IMR-90 (cell line): ENCODE data around the gene CENPX. TPM values are rescaled to one million over a fixed set of nuclear protein-coding genes. Genes with fewer than 3 reads are reported as not detected.

Experiments
- ATAC-seq: fragments of 200-7000 bp; cut with Tn5 transposase; 2 replicates; pipeline ENCODE4 v1.9.1; 2020; ENCODE audit warnings: low read depth, mild to moderate bottlenecking, moderate library complexity
- BruUV-seq: library from RNA; stranded (reverse); fragments of 400-500 nt; replicated peaks from 2 replicates; lab custom pipeline; 2021; lab: Mats Ljungman, UMichigan
- CTCF ChIA-PET: fragments of 300-600 bp; formaldehyde crosslinking; extraction: SDS; loops from one replicate; lab custom pipeline; 2021; ENCODE audit warnings: antibody characterized with exemption; lab: Yijun Ruan, JAX
- POLR2A ChIA-PET: fragments of 300-600 bp; sonication (Branson Sonifier 250); formaldehyde crosslinking; loops from one replicate; lab custom pipeline; 2022; ENCODE audit warnings: antibody characterized with exemption; ENCODE audit not compliant: unreplicated experiment; lab: Charles Lee
- DNase-seq: peaks from one replicate; pipeline ENCODE4 v3.0.0; 2013
- H2AFZ ChIP-seq: replicated peaks from 2 replicates; pipeline ENCODE3; 2013; ENCODE audit warnings: low read length, mild to moderate bottlenecking; ENCODE audit not compliant: poor library complexity
- H2AK5ac ChIP-seq: 2 replicates; pipeline ENCODE4 v1.6.1; 2013; ENCODE audit warnings: low read depth, low read length, inconsistent platforms
- H2AK9ac ChIP-seq: replicated peaks from 2 replicates; pipeline ENCODE3; 2013; ENCODE audit warnings: mild to moderate bottlenecking, low read depth, low read length, moderate library complexity; ENCODE audit not compliant: poor library complexity
- H2BK120ac ChIP-seq: 2 replicates; pipeline ENCODE4 v1.6.1; 2013; ENCODE audit warnings: low read depth, low read length, inconsistent platforms
- H2BK15ac ChIP-seq: 3 replicates; pipeline ENCODE4 v1.6.1; 2013; ENCODE audit warnings: low read depth, low read length, inconsistent platforms
- H2BK20ac ChIP-seq: 2 replicates; pipeline ENCODE4 v1.6.1; 2013; ENCODE audit warnings: low read depth, mild to moderate bottlenecking, inconsistent platforms, low read length, moderate library complexity
- H2BK5ac ChIP-seq: 2 replicates; pipeline ENCODE4 v1.6.1; 2013; ENCODE audit warnings: mild to moderate bottlenecking, low read depth, low read length, inconsistent platforms; ENCODE audit not compliant: poor library complexity, severe bottlenecking
- H3K14ac ChIP-seq: replicated peaks from 2 replicates; pipeline ENCODE4 v1.6.1; 2013; ENCODE audit warnings: low read depth, low read length, inconsistent platforms
- H3K18ac ChIP-seq: 2 replicates; pipeline ENCODE4 v1.6.1; 2013; ENCODE audit warnings: low read depth, low read length, control low read depth
- H3K23ac ChIP-seq: 2 replicates; pipeline ENCODE4 v1.6.1; 2013; ENCODE audit warnings: low read depth, low read length, inconsistent platforms
- H3K27ac ChIP-seq: 2 replicates; pipeline ENCODE4 v1.5.1; 2013; ENCODE audit warnings: mild to moderate bottlenecking, control low read depth, low read length; ENCODE audit not compliant: insufficient read depth
- H3K27me3 ChIP-seq: 2 replicates; pipeline ENCODE4 v1.6.1; 2013; ENCODE audit warnings: low read length; ENCODE audit not compliant: control insufficient read depth, insufficient read depth
- H3K36me3 ChIP-seq: 2 replicates; pipeline ENCODE4 v1.6.1; 2013; ENCODE audit warnings: low read length, mixed read lengths; ENCODE audit not compliant: control insufficient read depth, insufficient read depth
- H3K4ac ChIP-seq: 2 replicates; pipeline ENCODE4 v1.6.1; 2013; ENCODE audit warnings: low read depth, low read length, inconsistent platforms
- H3K4me1 ChIP-seq: 2 replicates; pipeline ENCODE4 v1.6.1; 2013; ENCODE audit warnings: low read length, mixed read lengths; ENCODE audit not compliant: control insufficient read depth, insufficient read depth
- H3K4me2 ChIP-seq: 2 replicates; pipeline ENCODE4 v1.6.1; 2013; ENCODE audit warnings: low read depth, mild to moderate bottlenecking, control low read depth, low read length, moderate library complexity
- H3K4me3 ChIP-seq: 2 replicates; pipeline ENCODE4 v1.5.1; 2013; ENCODE audit warnings: low read depth, mild to moderate bottlenecking, control low read depth, low read length, moderate library complexity; ENCODE audit not compliant: insufficient read depth
- H3K56ac ChIP-seq: 2 replicates; pipeline ENCODE4 v1.6.1; 2013; ENCODE audit warnings: low read length, inconsistent platforms; ENCODE audit not compliant: insufficient read depth; ENCODE audit errors: extremely low read depth
- H3K79me1 ChIP-seq, 2 experiments: 2 replicates each; pipeline ENCODE4 v1.6.1; 2013; ENCODE audit warnings: low read length in 2 of 2, inconsistent platforms in 1 of 2, low read depth in 1 of 2
- H3K9ac ChIP-seq: 2 replicates; pipeline ENCODE4 v1.6.1; 2013; ENCODE audit warnings: low read depth, low read length, control low read depth
- H3K9me1 ChIP-seq: 2 replicates; pipeline ENCODE4 v1.6.1; 2013; ENCODE audit warnings: low read length, inconsistent platforms; ENCODE audit not compliant: insufficient read depth
- H3K9me3 ChIP-seq: 2 replicates; pipeline ENCODE4 v1.6.1; 2013; ENCODE audit warnings: low read length; ENCODE audit not compliant: control insufficient read depth, insufficient read depth
- H4K20me1 ChIP-seq: 2 replicates; pipeline ENCODE4 v1.6.1; 2013; ENCODE audit warnings: low read length, inconsistent platforms; ENCODE audit not compliant: insufficient read depth
- H4K5ac ChIP-seq: 2 replicates; pipeline ENCODE4 v1.6.1; 2013; ENCODE audit warnings: mild to moderate bottlenecking, low read depth, low read length, control low read depth
- H4K8ac ChIP-seq, 2 experiments: 2 replicates each; pipeline ENCODE4 v1.6.1; 2013; ENCODE audit warnings: low read depth in 2 of 2, low read length in 2 of 2, control low read depth in 1 of 2, inconsistent platforms in 1 of 2
- H4K91ac ChIP-seq: 2 replicates; pipeline ENCODE4 v1.6.1; 2013; ENCODE audit warnings: low read depth, low read length, inconsistent platforms; ENCODE audit not compliant: insufficient read depth
- CEBPB ChIP-seq: IDR thresholded peaks from 2 replicates; pipeline ENCODE4 v1.6.1; 2012; ENCODE audit warnings: low read depth, low read length, improper control_type of control experiment
- CHD1 ChIP-seq: IDR thresholded peaks from 2 replicates; pipeline ENCODE4 v1.6.1; 2012; ENCODE audit warnings: low read depth, low read length, improper control_type of control experiment
- FOS ChIP-seq: fragments of 150-350 bp; IDR thresholded peaks from 2 replicates; pipeline ENCODE4 v1.6.1; 2016; ENCODE audit warnings: low read depth, low read length
- MAFK ChIP-seq: IDR thresholded peaks from 2 replicates; pipeline ENCODE4 v1.6.1; 2012; ENCODE audit warnings: low read depth, low read length, improper control_type of control experiment
- NFE2L2 ChIP-seq: fragments of 150-350 bp; IDR thresholded peaks from 2 replicates; pipeline ENCODE4 v1.6.1; 2016; ENCODE audit warnings: low read depth, mild to moderate bottlenecking, low read length
- RFX5 ChIP-seq: IDR thresholded peaks from 2 replicates; pipeline ENCODE4 v1.8.0; 2012; ENCODE audit warnings: low read depth, mild to moderate bottlenecking, low read length, moderate library complexity
- SMC3 ChIP-seq: fragments of 150-350 bp; IDR thresholded peaks from 2 replicates; pipeline ENCODE4 v1.6.1; 2016; ENCODE audit warnings: low read depth, mild to moderate bottlenecking, antibody characterized with exemption, low read length, moderate library complexity
- WGBS, 2 experiments: methylation state at CpG; one replicate each; pipeline versions ENCODE4 v1.1.5 to v1.1.7; 2013; ENCODE audit warnings: missing lambda C conversion rate in 2 of 2; ENCODE audit not compliant: insufficient read length in 1 of 2; ENCODE audit errors: extremely low coverage in 2 of 2; 5-methylcytosine and 5-hydroxymethylcytosine counted together
- dilution Hi-C: fragments of 300-500 bp; cut with HindIII; formaldehyde crosslinking; loops from one replicate; pipeline ENCODE4 v1.14.3; 2018; ENCODE audit warnings: low sequenced_read_pairs; ENCODE audit not compliant: unreplicated experiment
- in situ Hi-C: fragments of 300-500 bp; cut with MboI; formaldehyde crosslinking; loops from 3 replicates; pipeline ENCODE4 v1.14.3; 2019; ENCODE audit warnings: low sequenced_read_pairs, inconsistent platforms, mixed read lengths
- intact Hi-C: fragments of 100-400 bp; cut with micrococcal nuclease; formaldehyde crosslinking; loops from 2 replicates; pipeline ENCODE4 v1.10.0; 2022
- polyA plus RNA-seq, 3 experiments: library from polyadenylated mRNA; depleted of rRNA; stranded (reverse); fragments of >200 nt; gene quantifications; 2 replicates each; pipeline ENCODE4 v1.2.3, GENCODE V29; 2012; ENCODE audit warnings: low replicate concordance in 1 of 3
- total RNA-seq: library from RNA; depleted of rRNA; stranded (reverse); fragments of >200 nt; gene quantifications from 2 replicates; pipeline ENCODE4 v1.2.3, GENCODE V29; 2012
- TF ChIP-seq, protein P1 (sequence below): fragments of 150-350 bp; IDR thresholded peaks from 2 replicates; pipeline ENCODE4 v1.6.1; 2017; ENCODE audit warnings: mild to moderate bottlenecking, antibody characterized with exemption, low read length, low read depth
- TF ChIP-seq, protein P2 (sequence below): conservative IDR thresholded peaks from 2 replicates; pipeline ENCODE4 v1.5.1; 2012; ENCODE audit warnings: mild to moderate bottlenecking, low read depth, low read length, improper control_type of control experiment

CENPX gene
- total and polyA plus RNA-seq, 2 of the 4 experiments (the other 2 are of a cell fraction) = 44.8 to 86.8 TPM

DNA sequence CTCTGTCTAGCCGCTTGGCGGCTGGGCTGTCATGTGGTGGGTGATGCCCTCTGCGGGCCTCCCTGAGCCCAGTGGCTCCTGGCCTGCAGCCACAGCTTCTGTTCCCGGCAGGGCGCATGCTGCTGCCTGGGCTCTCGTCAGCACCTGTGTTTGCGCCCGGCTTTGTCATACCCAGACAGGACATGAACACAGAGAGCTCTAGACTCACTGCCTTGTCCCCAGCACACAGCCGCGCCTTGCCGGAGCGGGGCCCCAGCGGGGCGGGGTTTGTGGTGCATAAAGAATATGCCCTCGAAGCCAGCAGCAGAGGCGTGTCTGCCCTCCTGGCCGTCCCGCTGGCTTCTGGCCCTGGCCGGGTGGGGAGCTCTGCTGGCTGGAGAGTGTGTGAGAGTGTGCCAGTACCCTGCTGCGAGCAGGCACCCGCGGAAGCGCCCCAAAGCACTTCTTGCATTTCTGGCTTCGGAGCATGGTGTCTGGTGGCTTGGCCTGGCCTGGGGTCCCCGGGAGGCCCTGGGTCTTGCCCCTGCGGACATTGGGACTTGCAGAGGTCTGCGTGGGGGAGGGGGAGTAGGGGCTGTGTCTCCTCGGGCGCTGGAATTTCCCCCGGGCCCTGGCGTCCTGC is 30.9 kb downstream of the CENPX start:
- Histone ChIP-seq H4K20me1 (peaks cover 6% of the 10 kb centered on the region), H2BK120ac (no peak overlapping the region), H2BK15ac (no peak overlapping the region), H3K27me3 (no peaks in the 10 kb centered on the region), H3K23ac (no peak overlapping the region), H3K4me3 (no peak overlapping the region), H3K79me1 (peaks cover 9 to 27% of the 10 kb centered on the region in 2 experiments; a peak in 3 of 4 replicates), H2AFZ (peak overlapping the region; percentile 61), H3K56ac (no peak overlapping the region), H3K9me1 (no peaks in the 10 kb centered on the region), H3K4ac (peak overlapping the region; percentile 26; the same call in 1 of the 2 replicates), H3K9ac (no peak overlapping the region), H2AK9ac (peak overlapping the region; percentile 75), H4K8ac (peak overlapping the region in 1 of 2 experiments; percentile 13; a peak in 1 of 4 replicates), H4K5ac (no peak overlapping the region), H3K18ac (no peak overlapping the region), H2BK5ac (no peak overlapping the region), H2BK20ac (no peak overlapping the region), H3K4me1 (peaks cover 13% of the 10 kb centered on the region), H3K14ac (no peak overlapping the region), H3K36me3 (peaks cover 13% of the 10 kb centered on the region), H3K9me3 (no peaks in the 10 kb centered on the region), H3K27ac (no peak overlapping the region), H3K4me2 (no peak overlapping the region), H4K91ac (no peak overlapping the region), H2AK5ac (no peak overlapping the region)
- ChIA-PET POLR2A (no interaction called here), CTCF (interaction anchor here (1.2 kb wide), 1 partner anchor 32 kb away, joined by 3 read pairs; no protein-coding TSS in a partner anchor)
- TF ChIP-seq MAFK (no peak), CHD1 (no peak), RFX5 (no peak), NFE2L2 (no peak), CEBPB (no peak), SMC3 (no peak), FOS (no peak)
- TF ChIP-seq, protein P1, sequence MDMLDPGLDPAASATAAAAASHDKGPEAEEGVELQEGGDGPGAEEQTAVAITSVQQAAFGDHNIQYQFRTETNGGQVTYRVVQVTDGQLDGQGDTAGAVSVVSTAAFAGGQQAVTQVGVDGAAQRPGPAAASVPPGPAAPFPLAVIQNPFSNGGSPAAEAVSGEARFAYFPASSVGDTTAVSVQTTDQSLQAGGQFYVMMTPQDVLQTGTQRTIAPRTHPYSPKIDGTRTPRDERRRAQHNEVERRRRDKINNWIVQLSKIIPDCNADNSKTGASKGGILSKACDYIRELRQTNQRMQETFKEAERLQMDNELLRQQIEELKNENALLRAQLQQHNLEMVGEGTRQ = peak; percentile 51; the same call in 1 of the 2 replicates
- TF ChIP-seq, protein P2, sequence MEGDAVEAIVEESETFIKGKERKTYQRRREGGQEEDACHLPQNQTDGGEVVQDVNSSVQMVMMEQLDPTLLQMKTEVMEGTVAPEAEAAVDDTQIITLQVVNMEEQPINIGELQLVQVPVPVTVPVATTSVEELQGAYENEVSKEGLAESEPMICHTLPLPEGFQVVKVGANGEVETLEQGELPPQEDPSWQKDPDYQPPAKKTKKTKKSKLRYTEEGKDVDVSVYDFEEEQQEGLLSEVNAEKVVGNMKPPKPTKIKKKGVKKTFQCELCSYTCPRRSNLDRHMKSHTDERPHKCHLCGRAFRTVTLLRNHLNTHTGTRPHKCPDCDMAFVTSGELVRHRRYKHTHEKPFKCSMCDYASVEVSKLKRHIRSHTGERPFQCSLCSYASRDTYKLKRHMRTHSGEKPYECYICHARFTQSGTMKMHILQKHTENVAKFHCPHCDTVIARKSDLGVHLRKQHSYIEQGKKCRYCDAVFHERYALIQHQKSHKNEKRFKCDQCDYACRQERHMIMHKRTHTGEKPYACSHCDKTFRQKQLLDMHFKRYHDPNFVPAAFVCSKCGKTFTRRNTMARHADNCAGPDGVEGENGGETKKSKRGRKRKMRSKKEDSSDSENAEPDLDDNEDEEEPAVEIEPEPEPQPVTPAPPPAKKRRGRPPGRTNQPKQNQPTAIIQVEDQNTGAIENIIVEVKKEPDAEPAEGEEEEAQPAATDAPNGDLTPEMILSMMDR = no peak
- WGBS, 2 experiments = 30% methylated on average over 2 of the region's 31 CpGs; no CpG with 5 or more reads in 1 of the 2 experiments
- ATAC-seq = peak; percentile 89
- dilution Hi-C loops (no loop called here), in situ Hi-C loops (no loop called here), intact Hi-C loops (loop anchor here (1.0 kb wide), 1 partner anchor 13 kb away; no protein-coding TSS in a partner anchor)
- BruUV-seq = no TSS peak
- peak; percentile 31 for DNase-seq
